Fibroblast of villous mesenchyme (primary cell): ENCODE measurements around the gene PLXDC1. TPM values are rescaled to one million over a fixed set of nuclear protein-coding genes. Genes with fewer than 3 reads are reported as not detected.
"Not testable (repeated sequence)": the region's sequence is repeated elsewhere in the genome, so short reads cannot be mapped to it uniquely, and the experiment has no call there.

Experiments used
- DNase-seq: peaks from one replicate; pipeline ENCODE4 v3.0.0-alpha.2; 2010; ENCODE audit warnings: low read depth
- H3K4me3 ChIP-seq: 2 replicates; pipeline ENCODE4 v1.5.1; 2011; ENCODE audit warnings: low read depth, mild to moderate bottlenecking, low read length
- CTCF ChIP-seq: IDR thresholded peaks from 2 replicates; pipeline ENCODE4 v1.5.1; 2012; ENCODE audit warnings: low read depth, mild to moderate bottlenecking, low read length; ENCODE audit not compliant: insufficient read depth
- total RNA-seq: library from RNA; depleted of rRNA; stranded (reverse); fragments of >200 nt; gene quantifications from 2 replicates; pipeline ENCODE4 v1.2.3, GENCODE V29; 2012

Gene PLXDC1
- total RNA-seq, 1 donor, result 0.43 TPM

- no peak overlapping the region for H3K4me3 ChIP-seq
- no peak for TF ChIP-seq CTCF
- no peak for DNase-seq
Observed at GRCh38 chr17:39045948-39046679, 105.3 kb downstream of the PLXDC1 start.

GRCh38 chr17:39036009-39036408 is 115.4 kb downstream of the PLXDC1 start:
- no peak for DNase-seq
- no peak for TF ChIP-seq CTCF
- H3K4me3 ChIP-seq, result no peak overlapping the region

- H3K4me3 ChIP-seq, DNase-seq: not testable (repeated sequence)
Observed at GRCh38 chr17:39035578-39035977, 115.9 kb downstream of the PLXDC1 start.

- no peak for DNase-seq
- no peak overlapping the region for H3K4me3 ChIP-seq
- TF ChIP-seq CTCF, result no peak
Observed at GRCh38 chr17:39028690-39029089, 122.7 kb downstream of the PLXDC1 start.

GRCh38 chr17:39027455-39028035 is 123.9 kb downstream of the PLXDC1 start:
- DNase-seq, result no peak
- H3K4me3 ChIP-seq, result peak overlapping the region; percentile 44
- TF ChIP-seq CTCF, result no peak

GRCh38 chr17:39026980-39027451 is 124.4 kb downstream of the PLXDC1 start:
- TF ChIP-seq CTCF, result no peak

GRCh38 chr17:39026346-39026745 is 125.1 kb downstream of the PLXDC1 start:
- DNase-seq, H3K4me3 ChIP-seq: not testable (repeated sequence)

More at GRCh38 chr17:39026980-39027451, 124.4 kb downstream of the PLXDC1 start:
- peak overlapping the region; percentile 44 for H3K4me3 ChIP-seq
- DNase-seq, result no peak

- TF ChIP-seq CTCF, result no peak
- DNase-seq, result no peak
- H3K4me3 ChIP-seq, result no peak overlapping the region
Observed at GRCh38 chr17:39022924-39023323, 128.5 kb downstream of the PLXDC1 start.

GRCh38 chr17:39020037-39020436 is 131.4 kb downstream of the PLXDC1 start:
- H3K4me3 ChIP-seq, DNase-seq: not testable (repeated sequence)
